KMS-11 (cell line): ENCODE data around the gene FURIN.

Experiments
- H2AFZ ChIP-seq: fragments of 200-600 bp; sonication (generic); 2 replicates; pipeline ENCODE4 v1.6.1; 2016; ENCODE audit warnings: antibody characterized with exemption, mixed run types, low read depth
- H3K27ac ChIP-seq: fragments of 200-600 bp; sonication (generic); 2 replicates; pipeline ENCODE4 v1.6.1; 2016; ENCODE audit warnings: mild to moderate bottlenecking, mixed run types
- H3K27me3 ChIP-seq: fragments of 200-600 bp; sonication (generic); 2 replicates; pipeline ENCODE4 v1.6.1; 2017; ENCODE audit warnings: mild to moderate bottlenecking, low read depth, mixed run types, moderate library complexity; ENCODE audit not compliant: insufficient read depth
- H3K36me3 ChIP-seq: fragments of 200-600 bp; sonication (generic); 2 replicates; pipeline ENCODE4 v1.6.1; 2017; ENCODE audit warnings: mild to moderate bottlenecking, mixed run types; ENCODE audit not compliant: insufficient read depth
- H3K4me1 ChIP-seq: fragments of 200-600 bp; sonication (generic); 2 replicates; pipeline ENCODE4 v1.6.1; 2016; ENCODE audit warnings: mild to moderate bottlenecking, low read depth, mixed run types; ENCODE audit not compliant: poor library complexity, severe bottlenecking
- H3K4me2 ChIP-seq: fragments of 200-600 bp; sonication (generic); 2 replicates; pipeline ENCODE4 v1.7.0; 2016; ENCODE audit warnings: mild to moderate bottlenecking, mixed run types
- H3K4me3 ChIP-seq: fragments of 200-600 bp; sonication (generic); IDR thresholded peaks from 2 replicates; pipeline ENCODE4 v1.6.1; 2017; ENCODE audit warnings: low read depth, low read length, mixed read lengths; ENCODE audit not compliant: insufficient read depth
- H3K79me2 ChIP-seq: fragments of 200-600 bp; sonication (generic); 2 replicates; pipeline ENCODE4 v1.6.1; 2016; ENCODE audit warnings: low read depth, mixed run types; ENCODE audit not compliant: insufficient read depth
- H3K9ac ChIP-seq: fragments of 200-600 bp; sonication (generic); 2 replicates; pipeline ENCODE4 v1.6.1; 2016; ENCODE audit warnings: mild to moderate bottlenecking, mixed run types
- H4K20me1 ChIP-seq: fragments of 200-600 bp; sonication (generic); 2 replicates; pipeline ENCODE4 v1.6.1; 2016; ENCODE audit warnings: mild to moderate bottlenecking, mixed run types; ENCODE audit not compliant: insufficient read depth
- TF ChIP-seq, protein P1 (sequence below): fragments of 200-600 bp; sonication (generic); conservative IDR thresholded peaks from 2 replicates; pipeline ENCODE4 v1.6.1; 2017; ENCODE audit warnings: low read depth, mild to moderate bottlenecking, antibody characterized with exemption, low read length, moderate library complexity, mixed read lengths

FURIN gene

DNA sequence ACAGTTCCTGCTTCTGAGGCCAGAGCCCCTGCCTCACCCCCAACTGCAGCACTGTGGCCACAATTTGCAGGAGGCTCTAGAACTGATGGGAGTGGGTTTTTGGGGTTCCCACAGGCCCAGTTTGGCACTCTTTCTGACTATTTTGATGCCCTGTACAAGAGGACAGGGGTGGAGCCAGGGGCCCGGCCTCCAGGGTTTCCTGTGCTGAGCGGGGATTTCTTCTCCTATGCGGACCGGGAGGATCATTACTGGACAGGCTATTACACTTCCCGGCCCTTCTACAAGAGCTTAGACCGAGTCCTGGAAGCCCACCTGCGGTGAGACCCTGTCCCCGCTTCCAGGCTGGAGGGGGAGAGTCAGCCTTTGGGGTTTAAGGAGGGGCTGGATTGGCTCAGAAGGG is 41.6 kb downstream of the FURIN start:
- peaks cover 21% of the 10 kb centered on the region for H3K4me1 ChIP-seq
- H3K27me3 ChIP-seq: no peaks in the 10 kb centered on the region
- H3K36me3 ChIP-seq: no peaks in the 10 kb centered on the region
- TF ChIP-seq, protein P1, sequence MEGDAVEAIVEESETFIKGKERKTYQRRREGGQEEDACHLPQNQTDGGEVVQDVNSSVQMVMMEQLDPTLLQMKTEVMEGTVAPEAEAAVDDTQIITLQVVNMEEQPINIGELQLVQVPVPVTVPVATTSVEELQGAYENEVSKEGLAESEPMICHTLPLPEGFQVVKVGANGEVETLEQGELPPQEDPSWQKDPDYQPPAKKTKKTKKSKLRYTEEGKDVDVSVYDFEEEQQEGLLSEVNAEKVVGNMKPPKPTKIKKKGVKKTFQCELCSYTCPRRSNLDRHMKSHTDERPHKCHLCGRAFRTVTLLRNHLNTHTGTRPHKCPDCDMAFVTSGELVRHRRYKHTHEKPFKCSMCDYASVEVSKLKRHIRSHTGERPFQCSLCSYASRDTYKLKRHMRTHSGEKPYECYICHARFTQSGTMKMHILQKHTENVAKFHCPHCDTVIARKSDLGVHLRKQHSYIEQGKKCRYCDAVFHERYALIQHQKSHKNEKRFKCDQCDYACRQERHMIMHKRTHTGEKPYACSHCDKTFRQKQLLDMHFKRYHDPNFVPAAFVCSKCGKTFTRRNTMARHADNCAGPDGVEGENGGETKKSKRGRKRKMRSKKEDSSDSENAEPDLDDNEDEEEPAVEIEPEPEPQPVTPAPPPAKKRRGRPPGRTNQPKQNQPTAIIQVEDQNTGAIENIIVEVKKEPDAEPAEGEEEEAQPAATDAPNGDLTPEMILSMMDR: no peak
- H3K79me2 ChIP-seq: no peaks in the 10 kb centered on the region
- H3K4me3 ChIP-seq: no peak overlapping the region
- H3K4me2 ChIP-seq: no peak overlapping the region
- no peak overlapping the region for H3K27ac ChIP-seq
- H2AFZ ChIP-seq: no peak overlapping the region
- no peak overlapping the region for H3K9ac ChIP-seq
- H4K20me1 ChIP-seq: no peaks in the 10 kb centered on the region

DNA sequence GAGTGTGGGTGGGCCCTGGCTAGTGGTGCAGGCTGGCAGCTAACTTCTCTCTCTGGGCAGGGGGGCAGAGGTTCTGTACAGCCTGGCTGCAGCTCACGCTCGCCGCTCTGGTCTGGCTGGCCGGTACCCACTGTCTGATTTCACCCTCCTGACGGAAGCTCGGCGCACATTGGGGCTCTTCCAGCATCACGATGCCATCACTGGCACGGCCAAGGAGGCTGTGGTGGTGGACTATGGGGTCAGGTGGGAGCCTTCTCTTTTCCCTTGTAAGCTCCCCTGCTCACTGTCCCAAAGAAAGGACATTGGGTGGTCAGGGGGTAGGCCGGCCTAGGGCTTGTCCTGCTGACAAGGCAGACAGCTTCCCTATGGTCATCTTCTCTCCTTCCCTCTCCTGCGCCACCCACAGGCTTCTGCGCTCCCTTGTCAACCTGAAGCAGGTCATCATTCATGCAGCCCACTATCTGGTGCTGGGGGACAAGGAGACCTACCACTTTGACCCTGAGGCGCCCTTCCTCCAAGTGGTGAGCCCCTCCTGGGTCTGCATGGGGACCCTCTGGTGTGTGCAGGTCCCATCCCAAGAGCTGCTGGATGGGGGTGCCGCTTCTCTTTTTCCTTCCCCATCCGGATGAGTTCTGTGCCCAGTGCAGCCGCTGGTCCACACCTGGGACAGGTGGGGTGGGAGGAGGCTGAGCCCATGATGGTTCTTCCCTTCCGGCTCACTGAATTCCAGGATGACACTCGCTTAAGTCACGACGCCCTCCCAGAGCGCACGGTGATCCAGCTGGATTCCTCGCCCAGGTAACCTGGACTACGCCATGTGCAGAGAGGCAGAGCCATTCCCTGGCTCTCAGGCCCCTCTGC is 42.3 kb downstream of the FURIN start:
- no peaks in the 10 kb centered on the region for H3K36me3 ChIP-seq
- no peak overlapping the region for H3K9ac ChIP-seq
- no peaks in the 10 kb centered on the region for H3K79me2 ChIP-seq
- H3K4me1 ChIP-seq: peaks cover 28% of the 10 kb centered on the region
- no peak overlapping the region for H2AFZ ChIP-seq
- H3K27ac ChIP-seq: no peak overlapping the region
- TF ChIP-seq, protein P1: no peak
- no peak overlapping the region for H3K4me3 ChIP-seq
- H4K20me1 ChIP-seq: no peaks in the 10 kb centered on the region
- no peak overlapping the region for H3K4me2 ChIP-seq
- no peaks in the 10 kb centered on the region for H3K27me3 ChIP-seq

DNA sequence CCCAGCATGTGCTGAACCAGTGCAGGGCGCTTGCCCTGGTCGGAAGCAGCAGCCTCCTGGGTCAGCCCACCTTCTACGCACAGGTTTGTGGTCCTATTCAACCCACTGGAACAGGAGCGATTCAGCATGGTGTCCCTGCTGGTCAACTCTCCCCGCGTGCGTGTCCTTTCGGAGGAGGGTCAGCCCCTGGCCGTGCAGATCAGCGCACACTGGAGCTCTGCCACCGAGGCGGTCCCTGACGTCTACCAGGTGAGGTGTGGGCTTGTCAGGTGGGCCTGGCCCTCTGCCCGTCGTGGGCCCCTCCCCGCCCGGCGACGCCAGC is 42.9 kb downstream of the FURIN start:
- no peaks in the 10 kb centered on the region for H3K36me3 ChIP-seq
- no peaks in the 10 kb centered on the region for H3K27me3 ChIP-seq
- no peaks in the 10 kb centered on the region for H3K79me2 ChIP-seq
- H2AFZ ChIP-seq: no peak overlapping the region
- H3K27ac ChIP-seq: no peak overlapping the region
- H3K4me3 ChIP-seq: no peak overlapping the region
- H3K9ac ChIP-seq: no peak overlapping the region
- no peak overlapping the region for H3K4me2 ChIP-seq
- H4K20me1 ChIP-seq: no peaks in the 10 kb centered on the region
- peaks cover 33% of the 10 kb centered on the region for H3K4me1 ChIP-seq
- TF ChIP-seq, protein P1: no peak

DNA sequence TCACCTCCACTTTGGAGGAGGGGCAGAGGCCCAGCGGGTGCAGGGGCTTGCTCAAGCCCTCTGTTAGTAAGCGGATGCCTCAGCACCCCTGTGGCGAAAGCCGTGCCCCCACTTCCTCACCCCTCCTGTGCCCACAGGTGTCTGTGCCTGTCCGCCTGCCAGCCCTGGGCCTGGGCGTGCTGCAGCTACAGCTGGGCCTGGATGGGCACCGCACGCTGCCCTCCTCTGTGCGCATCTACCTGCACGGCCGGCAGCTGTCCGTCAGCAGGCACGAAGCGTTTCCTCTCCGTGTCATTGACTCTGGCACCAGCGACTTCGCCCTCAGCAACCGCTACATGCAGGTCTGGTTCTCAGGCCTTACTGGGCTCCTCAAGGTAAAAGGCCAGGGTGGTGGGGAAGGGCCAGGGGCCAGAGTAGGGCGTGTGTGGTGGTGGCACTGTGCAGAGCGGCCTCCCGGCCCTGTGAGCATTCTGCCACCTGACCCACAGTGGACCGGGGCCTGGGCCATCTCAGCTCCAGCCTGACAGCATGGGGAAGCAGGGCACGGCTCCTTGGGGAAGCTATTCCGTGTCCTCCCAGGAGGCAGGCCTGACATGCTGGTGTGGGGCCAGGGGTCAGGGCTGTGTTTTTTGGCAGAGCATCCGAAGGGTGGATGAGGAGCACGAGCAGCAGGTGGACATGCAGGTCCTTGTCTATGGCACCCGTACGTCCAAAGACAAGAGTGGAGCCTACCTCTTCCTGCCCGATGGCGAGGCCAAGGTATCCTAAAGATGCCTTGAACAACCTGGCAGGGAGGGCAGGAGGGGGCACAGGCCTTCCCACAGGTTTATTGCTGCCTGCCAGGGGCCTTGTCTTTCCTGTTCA is 43.8 kb downstream of the FURIN start:
- Histone ChIP-seq H3K4me1 (peaks cover 33% of the 10 kb centered on the region), H2AFZ (no peak overlapping the region), H3K9ac (no peak overlapping the region), H3K4me3 (no peak overlapping the region), H3K36me3 (no peaks in the 10 kb centered on the region), H3K4me2 (no peak overlapping the region), H3K27ac (no peak overlapping the region), H3K79me2 (no peaks in the 10 kb centered on the region), H3K27me3 (no peaks in the 10 kb centered on the region), H4K20me1 (no peaks in the 10 kb centered on the region)
- TF ChIP-seq, protein P1: no peak
